Spleen (tissue), 7 donors: ENCODE data around the gene SUV39H1.

ENCODE experiments used
- POLR2A ChIP-seq, 3 donors: fragments of 450-650 bp; IDR thresholded peaks; one replicate each; pipeline ENCODE4 v1.5.1; 2017; ENCODE audit warnings: antibody characterized with exemption in 3 of 3, mild to moderate bottlenecking in 1 of 3
- TF ChIP-seq, protein P1 (sequence below), 11 experiments: fragments of 200-600 bp in 7 of 11; fragments of 450-650 bp in 4 of 11; sonication (generic) in 4 of 11; IDR thresholded peaks in 8 of 11; conservative IDR thresholded peaks in 3 of 11; 1 replicate in 7 of 11; 2 replicates in 4 of 11; pipeline versions ENCODE4 v1.4.0 to v1.8.0; 2016 to 2021; ENCODE audit warnings: antibody characterized with exemption in 11 of 11, inconsistent platforms in 4 of 11, mild to moderate bottlenecking in 1 of 11
- donor health status: DM: no; HTN: no; CAD: no; lungs with moderate emphysema.
- donor health status: DM: no; HTN: no; CAD: no.
- donor health status: DM: no; HTN: no; CAD: no.

DNA sequence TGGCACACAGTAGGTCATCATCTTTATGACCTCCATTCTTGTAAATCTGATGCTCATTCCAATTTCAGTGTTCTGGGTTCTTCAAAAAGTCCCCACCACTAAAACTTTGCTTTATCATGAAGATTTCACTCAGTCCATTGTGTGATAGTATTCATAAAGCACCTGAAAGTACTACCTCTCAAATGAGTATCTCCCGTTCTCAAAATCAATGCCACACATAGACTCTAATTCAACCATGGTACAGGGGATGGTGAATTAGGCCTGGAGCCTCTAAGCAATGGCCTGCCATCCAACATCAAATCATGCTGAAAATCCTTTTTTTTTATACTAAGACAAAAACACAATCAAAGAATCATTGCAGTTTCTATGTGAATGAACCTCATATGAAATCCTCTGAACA, 32.4 kb upstream of the SUV39H1 start:
- no peak for TF ChIP-seq POLR2A (IDR thresholded peaks at IDR 0.05)
- TF ChIP-seq, protein P1, sequence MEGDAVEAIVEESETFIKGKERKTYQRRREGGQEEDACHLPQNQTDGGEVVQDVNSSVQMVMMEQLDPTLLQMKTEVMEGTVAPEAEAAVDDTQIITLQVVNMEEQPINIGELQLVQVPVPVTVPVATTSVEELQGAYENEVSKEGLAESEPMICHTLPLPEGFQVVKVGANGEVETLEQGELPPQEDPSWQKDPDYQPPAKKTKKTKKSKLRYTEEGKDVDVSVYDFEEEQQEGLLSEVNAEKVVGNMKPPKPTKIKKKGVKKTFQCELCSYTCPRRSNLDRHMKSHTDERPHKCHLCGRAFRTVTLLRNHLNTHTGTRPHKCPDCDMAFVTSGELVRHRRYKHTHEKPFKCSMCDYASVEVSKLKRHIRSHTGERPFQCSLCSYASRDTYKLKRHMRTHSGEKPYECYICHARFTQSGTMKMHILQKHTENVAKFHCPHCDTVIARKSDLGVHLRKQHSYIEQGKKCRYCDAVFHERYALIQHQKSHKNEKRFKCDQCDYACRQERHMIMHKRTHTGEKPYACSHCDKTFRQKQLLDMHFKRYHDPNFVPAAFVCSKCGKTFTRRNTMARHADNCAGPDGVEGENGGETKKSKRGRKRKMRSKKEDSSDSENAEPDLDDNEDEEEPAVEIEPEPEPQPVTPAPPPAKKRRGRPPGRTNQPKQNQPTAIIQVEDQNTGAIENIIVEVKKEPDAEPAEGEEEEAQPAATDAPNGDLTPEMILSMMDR (IDR thresholded peaks at IDR 0.05 in 8 of 11, conservative IDR thresholded peaks at IDR 0.05 in 3 of 11): no peak
